Stomach (tissue), 9 donors: ENCODE data around the gene WNT2B. TPM values are rescaled to one million over a fixed set of nuclear protein-coding genes. Genes with fewer than 3 reads are reported as not detected.
"Not testable (repeated sequence)": the region's sequence is repeated elsewhere in the genome, so short reads cannot be mapped to it uniquely, and the experiment has no call there.

ENCODE experiments used
- DNase-seq, 2 donors: peaks; one replicate each; pipeline versions ENCODE4 v3.0.0 to v3.0.0-alpha.2; 2013 to 2019
- H3K27ac ChIP-seq, 5 donors: fragments of 200-600 bp in 4 of 5; sonication (generic) in 4 of 5; one replicate each; pipeline ENCODE4 v1.5.1; 2013 to 2019; ENCODE audit warnings: mild to moderate bottlenecking in 1 of 5, moderate library complexity in 1 of 5
- H3K27me3 ChIP-seq, 3 donors: fragments of 200-600 bp; sonication (generic); one replicate each; pipeline ENCODE4 v1.5.1; 2017 to 2019; ENCODE audit warnings: mixed run types in 1 of 3
- H3K36me3 ChIP-seq, 4 donors: fragments of 200-600 bp; sonication (generic); 1 replicate in 3 of 4; 2 replicates in 1 of 4; pipeline ENCODE4 v1.5.1; 2016 to 2019
- H3K4me1 ChIP-seq, 4 donors: fragments of 200-600 bp; sonication (generic); one replicate each; pipeline ENCODE4 v1.5.1; 2016 to 2019
- H3K4me3 ChIP-seq, 4 donors: fragments of 200-600 bp; sonication (generic) in 3 of 4; one replicate each; pipeline ENCODE4 v1.5.1; 2016 to 2019; ENCODE audit warnings: mild to moderate bottlenecking in 1 of 4
- H3K9me3 ChIP-seq, 4 donors: fragments of 200-600 bp; sonication (generic); one replicate each; pipeline ENCODE4 v1.5.1; 2016 to 2019
- CTCF ChIP-seq, 7 experiments: fragments of 450-650 bp in 4 of 7; fragments of 200-600 bp in 3 of 7; sonication (generic) in 3 of 7; IDR thresholded peaks; one replicate each; pipeline ENCODE4 v1.5.1; 2016 to 2019; ENCODE audit warnings: antibody characterized with exemption in 7 of 7, control low read depth in 2 of 7, mild to moderate bottlenecking in 1 of 7
- EP300 ChIP-seq: sonication (generic); formaldehyde crosslinking; IDR thresholded peaks from one replicate; pipeline ENCODE4 v1.6.1; 2017; ENCODE audit warnings: antibody characterized with exemption
- POLR2A ChIP-seq, 4 donors: fragments of 450-650 bp; IDR thresholded peaks; one replicate each; pipeline ENCODE4 v1.6.1; 2016; ENCODE audit warnings: antibody characterized with exemption in 4 of 4, control low read depth in 2 of 4, mild to moderate bottlenecking in 1 of 4, moderate library complexity in 1 of 4
- POLR2AphosphoS5 ChIP-seq, 3 donors: sonication (generic); formaldehyde crosslinking; IDR thresholded peaks; one replicate each; pipeline ENCODE4 v1.6.1; 2016; ENCODE audit warnings: antibody characterized with exemption in 3 of 3
- WGBS, 5 donors: extraction: QIAGEN DNeasy Blood & Tissue Kit in 3 of 5; methylation state at CpG; one replicate each; pipeline versions ENCODE4 v1.1.5 to v1.1.7; 2013 to 2018; 5-methylcytosine and 5-hydroxymethylcytosine counted together
- intact Hi-C: fragments of 100-400 bp; cut with DNase I; formaldehyde crosslinking; loops from one replicate; pipeline ENCODE4 v1.15.1; 2023; ENCODE audit warnings: low total_unique reads
- polyA plus RNA-seq, 3 donors: library from polyadenylated mRNA; stranded (reverse); fragments of 200-250 nt; gene quantifications; one replicate each; pipeline ENCODE4 v1.2.3, GENCODE V29; 2013
- total RNA-seq, 5 donors: library from RNA; depleted of rRNA; stranded (reverse); fragments of >200 nt; gene quantifications; one replicate each; pipeline versions ENCODE4 v1.1.0 to v1.2.3, GENCODE V29; 2014 to 2016
- donor health status: healthy with polysubstance abuse.
- donor health status: Bipolar disorder and iron deficiency.
- donor health status: healthy.

WNT2B gene
- total and polyA plus RNA-seq, 8 donors: 1.7 to 19.5 (median 2.7) TPM; not detected in 1

- TF ChIP-seq POLR2A (IDR thresholded peaks at IDR 0.05) (no peak), CTCF (IDR thresholded peaks at IDR 0.05) (no peak)
- H3K36me3 ChIP-seq: no peaks in the 10 kb centered on the region
- intact Hi-C loops: no loop called here
- no peak overlapping the region for H3K4me3 ChIP-seq
- H3K9me3 ChIP-seq: peaks cover 0 to 7% (median 5%) of the 10 kb centered on the region in 4 donors
- H3K27me3 ChIP-seq: peaks cover 0 to 11% (median 0%) of the 10 kb centered on the region in 3 donors
- H3K27ac ChIP-seq: no peak overlapping the region
- peaks cover 0 to 1% (median 0%) of the 10 kb centered on the region in 4 donors for H3K4me1 ChIP-seq
- DNase-seq: no peak
- 82 to 99% (median 92%) methylated on average over 1 of the region's 1 CpG for WGBS, 5 donors
These were observed 36.6 kb upstream of the WNT2B start for GRCh38 chr1:112472142-112472541.

- Histone ChIP-seq H3K27me3 (no peaks in the 10 kb centered on the region), H3K36me3 (no peaks in the 10 kb centered on the region), H3K9me3 (peaks cover 0 to 38% (median 20%) of the 10 kb centered on the region in 4 donors), H3K27ac (no peak overlapping the region), H3K4me3 (no peak overlapping the region), H3K4me1 (no peaks in the 10 kb centered on the region)
- no peak for DNase-seq
- intact Hi-C loops: no loop called here
- TF ChIP-seq CTCF (IDR thresholded peaks at IDR 0.05) (no peak), EP300 (no peak), POLR2A (IDR thresholded peaks at IDR 0.05) (no peak), POLR2AphosphoS5 (IDR thresholded peaks at IDR 0.05) (no peak)
These were observed 31.2 kb upstream of the WNT2B start for GRCh38 chr1:112477550-112477949.

GRCh38 chr1:112478314-112478713 is 30.5 kb upstream of the WNT2B start:
- intact Hi-C loops: no loop called here
- H3K4me3 ChIP-seq: no peak overlapping the region
- TF ChIP-seq CTCF (IDR thresholded peaks at IDR 0.05) (no peak), POLR2A (IDR thresholded peaks at IDR 0.05) (no peak), POLR2AphosphoS5 (IDR thresholded peaks at IDR 0.05) (no peak), EP300 (no peak)
- no peak overlapping the region for H3K27ac ChIP-seq
- H3K9me3 ChIP-seq: peaks cover 0 to 38% (median 20%) of the 10 kb centered on the region in 4 donors
- H3K4me1 ChIP-seq: no peaks in the 10 kb centered on the region
- WGBS, 5 donors: 91 to 100% (median 100%) methylated on average over 1 of the region's 1 CpG
- no peaks in the 10 kb centered on the region for H3K27me3 ChIP-seq
- no peak for DNase-seq
- no peaks in the 10 kb centered on the region for H3K36me3 ChIP-seq

- intact Hi-C loops, H3K4me1 ChIP-seq, H3K27me3 ChIP-seq, H3K4me3 ChIP-seq, H3K27ac ChIP-seq, H3K9me3 ChIP-seq, H3K36me3 ChIP-seq, DNase-seq: not testable (repeated sequence)
- WGBS, 5 donors: 90 to 100% (median 96%) methylated on average over 1 of the region's 1 CpG
These were observed 22.7 kb upstream of the WNT2B start for GRCh38 chr1:112486063-112486462.

- H3K36me3 ChIP-seq, intact Hi-C loops, H3K4me1 ChIP-seq, DNase-seq, H3K4me3 ChIP-seq, H3K27ac ChIP-seq, H3K9me3 ChIP-seq, H3K27me3 ChIP-seq: not testable (repeated sequence)
- 85 to 92% (median 91%) methylated on average over 6 of the region's 6 CpGs for WGBS, 5 donors
These were observed 21.1 kb upstream of the WNT2B start for GRCh38 chr1:112487686-112488085.

- WGBS, 5 donors: 90 to 95% (median 94%) methylated on average over 5 of the region's 5 CpGs
- no peaks in the 10 kb centered on the region for H3K36me3 ChIP-seq
- H3K4me1 ChIP-seq: no peaks in the 10 kb centered on the region
- H3K4me3 ChIP-seq: no peak overlapping the region
- no peaks in the 10 kb centered on the region for H3K9me3 ChIP-seq
- no peak for DNase-seq
- intact Hi-C loops: no loop called here
- TF ChIP-seq POLR2AphosphoS5 (IDR thresholded peaks at IDR 0.05) (no peak), CTCF (IDR thresholded peaks at IDR 0.05) (no peak), EP300 (no peak), POLR2A (IDR thresholded peaks at IDR 0.05) (no peak)
- no peak overlapping the region for H3K27ac ChIP-seq
- H3K27me3 ChIP-seq: no peaks in the 10 kb centered on the region
These were observed 20.6 kb upstream of the WNT2B start for GRCh38 chr1:112488141-112488540.
